Measurements from ENCODE around the gene C9orf72. TPM values are rescaled to one million over a fixed set of nuclear protein-coding genes. Genes with fewer than 3 reads are reported as not detected.

The C9orf72 gene
- total RNA-seq, 1 donor = 6.5 TPM

DNA sequence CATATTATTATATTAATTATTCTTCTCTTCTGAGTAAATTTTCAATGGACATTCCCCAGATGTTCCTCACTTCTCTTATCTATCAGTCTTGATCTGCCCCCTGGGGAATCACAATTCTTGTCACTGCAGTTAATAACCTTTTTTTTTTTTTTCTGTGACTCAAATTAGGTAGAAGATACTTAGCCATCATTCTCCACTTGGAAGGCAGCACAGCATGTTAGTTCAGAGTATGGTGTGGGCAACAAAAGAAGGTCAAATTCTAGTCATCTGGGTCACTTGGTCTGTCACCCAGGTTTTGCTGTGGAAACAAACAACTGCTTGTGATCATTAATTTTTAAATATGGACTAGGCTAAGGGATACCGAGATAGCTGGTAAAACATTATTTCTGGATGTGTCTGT, 35.5 kb downstream of the C9orf72 start:
- Histone ChIP-seq H2AFZ (ENCODE audit: low read length) (no peak overlapping the region), H3K27ac (ENCODE audit: low read depth, low read length) (no peak overlapping the region), H3K36me3 (ENCODE audit: insufficient read depth, low read length) (no peaks in the 10 kb centered on the region), H3K4me3 (ENCODE audit: insufficient read depth, low read length) (no peak overlapping the region), H4K20me1 (ENCODE audit: insufficient read depth, low read length) (no peaks in the 10 kb centered on the region), H3K9me3 (ENCODE audit: low read depth, low read length) (no peaks in the 10 kb centered on the region), H3K4me1 (ENCODE audit: insufficient read depth, low read length) (peaks cover 13% of the 10 kb centered on the region), H3K27me3 (ENCODE audit: insufficient read depth, low read length) (no peaks in the 10 kb centered on the region), H3K4me2 (ENCODE audit: insufficient read depth, low read length) (no peak overlapping the region), H3K79me2 (ENCODE audit: insufficient read depth, low read length) (no peaks in the 10 kb centered on the region)
- TF ChIP-seq, protein P1, sequence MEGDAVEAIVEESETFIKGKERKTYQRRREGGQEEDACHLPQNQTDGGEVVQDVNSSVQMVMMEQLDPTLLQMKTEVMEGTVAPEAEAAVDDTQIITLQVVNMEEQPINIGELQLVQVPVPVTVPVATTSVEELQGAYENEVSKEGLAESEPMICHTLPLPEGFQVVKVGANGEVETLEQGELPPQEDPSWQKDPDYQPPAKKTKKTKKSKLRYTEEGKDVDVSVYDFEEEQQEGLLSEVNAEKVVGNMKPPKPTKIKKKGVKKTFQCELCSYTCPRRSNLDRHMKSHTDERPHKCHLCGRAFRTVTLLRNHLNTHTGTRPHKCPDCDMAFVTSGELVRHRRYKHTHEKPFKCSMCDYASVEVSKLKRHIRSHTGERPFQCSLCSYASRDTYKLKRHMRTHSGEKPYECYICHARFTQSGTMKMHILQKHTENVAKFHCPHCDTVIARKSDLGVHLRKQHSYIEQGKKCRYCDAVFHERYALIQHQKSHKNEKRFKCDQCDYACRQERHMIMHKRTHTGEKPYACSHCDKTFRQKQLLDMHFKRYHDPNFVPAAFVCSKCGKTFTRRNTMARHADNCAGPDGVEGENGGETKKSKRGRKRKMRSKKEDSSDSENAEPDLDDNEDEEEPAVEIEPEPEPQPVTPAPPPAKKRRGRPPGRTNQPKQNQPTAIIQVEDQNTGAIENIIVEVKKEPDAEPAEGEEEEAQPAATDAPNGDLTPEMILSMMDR (IDR thresholded peaks at IDR 0.05; ENCODE audit: extremely low read depth, low read depth, low read length) = no peak
- no peak for DNase-seq (ENCODE audit: insufficient read length, low spot score, missing footprints)

DNA sequence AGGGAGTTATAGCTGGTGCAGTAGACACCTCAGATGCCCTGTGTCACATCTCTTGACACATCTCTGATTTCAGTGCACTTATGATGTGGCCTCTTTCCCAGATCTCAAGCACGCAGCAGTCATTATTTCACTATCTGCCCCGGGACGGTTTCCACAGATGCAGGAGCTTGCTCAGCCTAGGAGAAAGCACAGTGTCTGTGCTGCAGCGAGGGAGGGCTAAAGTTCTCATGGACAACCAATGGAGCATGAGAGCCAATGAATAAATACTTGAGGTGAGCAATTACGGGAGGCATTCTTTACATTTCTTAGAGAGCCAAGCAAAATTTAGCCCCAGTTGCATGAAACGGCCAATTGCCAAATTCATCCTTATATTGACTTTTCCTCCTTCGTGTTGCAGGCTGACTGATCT, 36.2 kb downstream of the C9orf72 start:
- no peak overlapping the region for H2AFZ ChIP-seq (ENCODE audit: low read length)
- H3K27me3 ChIP-seq (ENCODE audit: insufficient read depth, low read length) = no peaks in the 10 kb centered on the region
- no peak overlapping the region for H3K4me2 ChIP-seq (ENCODE audit: insufficient read depth, low read length)
- TF ChIP-seq, protein P1 (IDR thresholded peaks at IDR 0.05; ENCODE audit: extremely low read depth, low read depth, low read length) = no peak
- no peaks in the 10 kb centered on the region for H4K20me1 ChIP-seq (ENCODE audit: insufficient read depth, low read length)
- DNase-seq (ENCODE audit: insufficient read length, low spot score, missing footprints) = no peak
- H3K4me1 ChIP-seq (ENCODE audit: insufficient read depth, low read length) = peaks cover 9% of the 10 kb centered on the region
- H3K9me3 ChIP-seq (ENCODE audit: low read depth, low read length) = no peaks in the 10 kb centered on the region
- no peaks in the 10 kb centered on the region for H3K79me2 ChIP-seq (ENCODE audit: insufficient read depth, low read length)
- no peaks in the 10 kb centered on the region for H3K36me3 ChIP-seq (ENCODE audit: insufficient read depth, low read length)
- H3K27ac ChIP-seq (ENCODE audit: low read depth, low read length) = no peak overlapping the region
- H3K4me3 ChIP-seq (ENCODE audit: insufficient read depth, low read length) = no peak overlapping the region

DNA sequence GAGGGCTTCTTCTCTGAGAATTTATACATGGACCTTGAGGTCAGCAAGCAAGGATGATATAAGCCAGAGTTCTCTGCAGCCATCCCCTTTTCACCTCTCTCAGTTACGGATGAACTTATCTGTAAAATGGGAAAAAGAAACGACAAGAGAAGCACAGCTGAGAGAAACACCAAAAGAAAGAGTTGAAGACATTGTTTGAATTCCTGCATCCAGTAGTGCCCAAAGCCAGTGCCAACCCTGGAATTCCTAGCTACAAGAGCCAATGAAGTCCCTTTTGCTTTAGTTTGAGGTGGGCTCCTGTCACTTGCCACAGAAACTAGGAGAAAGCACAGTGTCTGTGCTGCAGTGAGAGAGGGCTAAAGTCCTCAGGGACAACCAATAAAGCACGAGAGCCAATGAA, 37.1 kb downstream of the C9orf72 start:
- no peak overlapping the region for H3K4me2 ChIP-seq (ENCODE audit: insufficient read depth, low read length)
- no peaks in the 10 kb centered on the region for H3K79me2 ChIP-seq (ENCODE audit: insufficient read depth, low read length)
- no peak for DNase-seq (ENCODE audit: insufficient read length, low spot score, missing footprints)
- H3K4me1 ChIP-seq (ENCODE audit: insufficient read depth, low read length) = peaks cover 9% of the 10 kb centered on the region
- no peak overlapping the region for H3K4me3 ChIP-seq (ENCODE audit: insufficient read depth, low read length)
- H3K36me3 ChIP-seq (ENCODE audit: insufficient read depth, low read length) = no peaks in the 10 kb centered on the region
- H3K27me3 ChIP-seq (ENCODE audit: insufficient read depth, low read length) = no peaks in the 10 kb centered on the region
- no peak overlapping the region for H2AFZ ChIP-seq (ENCODE audit: low read length)
- H3K9me3 ChIP-seq (ENCODE audit: low read depth, low read length) = no peaks in the 10 kb centered on the region
- TF ChIP-seq, protein P1 (IDR thresholded peaks at IDR 0.05; ENCODE audit: extremely low read depth, low read depth, low read length) = no peak
- H4K20me1 ChIP-seq (ENCODE audit: insufficient read depth, low read length) = no peaks in the 10 kb centered on the region
- H3K27ac ChIP-seq (ENCODE audit: low read depth, low read length) = no peak overlapping the region

DNA sequence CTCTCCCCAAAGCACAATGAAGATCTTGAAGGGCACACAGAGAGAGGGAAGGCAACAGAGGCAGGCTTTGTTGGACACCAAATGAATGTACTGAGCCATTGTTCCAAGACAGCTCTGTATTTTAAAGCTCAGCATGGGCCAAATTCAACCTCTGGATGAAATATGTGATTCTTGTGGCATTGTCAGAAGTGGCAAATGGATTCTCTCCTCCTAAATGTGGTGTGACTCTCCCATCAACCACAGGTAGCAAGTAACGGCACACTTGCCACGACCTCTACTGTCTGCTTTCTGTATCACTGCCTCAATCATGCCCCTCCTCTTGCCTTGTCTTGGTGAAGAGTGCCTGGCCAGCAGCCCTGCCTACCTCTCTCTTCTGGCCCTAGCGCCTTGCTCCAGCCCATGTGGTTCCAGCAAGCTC, 37.6 kb downstream of the C9orf72 start:
- Histone ChIP-seq H3K79me2 (ENCODE audit: insufficient read depth, low read length) (no peaks in the 10 kb centered on the region), H3K9me3 (ENCODE audit: low read depth, low read length) (no peaks in the 10 kb centered on the region), H3K27ac (ENCODE audit: low read depth, low read length) (no peak overlapping the region), H3K4me3 (ENCODE audit: insufficient read depth, low read length) (no peak overlapping the region), H4K20me1 (ENCODE audit: insufficient read depth, low read length) (no peaks in the 10 kb centered on the region), H3K4me2 (ENCODE audit: insufficient read depth, low read length) (no peak overlapping the region), H3K27me3 (ENCODE audit: insufficient read depth, low read length) (no peaks in the 10 kb centered on the region), H2AFZ (ENCODE audit: low read length) (no peak overlapping the region), H3K4me1 (ENCODE audit: insufficient read depth, low read length) (peaks cover 9% of the 10 kb centered on the region), H3K36me3 (ENCODE audit: insufficient read depth, low read length) (no peaks in the 10 kb centered on the region)
- DNase-seq (ENCODE audit: insufficient read length, low spot score, missing footprints) = no peak
- TF ChIP-seq, protein P1 (IDR thresholded peaks at IDR 0.05; ENCODE audit: extremely low read depth, low read depth, low read length) = no peak
